Thoracic aorta (tissue), 2 donors: ENCODE results near the gene CCND2. TPM values are rescaled to one million over a fixed set of nuclear protein-coding genes. Genes with fewer than 3 reads are reported as not detected.

Experiments
- ATAC-seq: fragments of 150-250 bp; one replicate; pipeline ENCODE4 v1.8.0; 2017; ENCODE audit warnings: low read depth; ENCODE audit not compliant: insufficient number of reproducible peaks, low FRiP score
- DNase-seq: peaks from one replicate; pipeline ENCODE4 v3.0.0-alpha.2; 2020; ENCODE audit warnings: low spot score
- H3K27ac ChIP-seq, 2 donors: fragments of 200-600 bp; sonication (generic); 1 replicate in 1 of 2; 2 replicates in 1 of 2; pipeline ENCODE4 v1.5.1; 2016; ENCODE audit warnings: mild to moderate bottlenecking in 2 of 2, moderate library complexity in 2 of 2
- H3K27me3 ChIP-seq: fragments of 200-600 bp; sonication (generic); replicated peaks from 2 replicates; pipeline ENCODE4 v1.6.0; 2016; ENCODE audit warnings: mild to moderate bottlenecking; ENCODE audit not compliant: insufficient read depth
- H3K36me3 ChIP-seq: fragments of 200-600 bp; sonication (generic); one replicate; pipeline ENCODE4 v1.5.1; 2016
- H3K4me1 ChIP-seq, 2 donors: fragments of 200-600 bp; sonication (generic); 1 replicate in 1 of 2; 2 replicates in 1 of 2; pipeline versions ENCODE4 v1.5.1 to v1.6.0; 2016; ENCODE audit warnings: low read depth in 2 of 2, mild to moderate bottlenecking in 1 of 2; ENCODE audit not compliant: control insufficient read depth in 1 of 2
- H3K4me3 ChIP-seq: fragments of 200-600 bp; sonication (generic); 2 replicates; pipeline ENCODE4 v1.5.1; 2016; ENCODE audit warnings: mild to moderate bottlenecking
- H3K9me3 ChIP-seq: fragments of 200-600 bp; sonication (generic); 2 replicates; pipeline ENCODE4 v1.5.1; 2016
- total RNA-seq, 2 donors: library from RNA; depleted of rRNA; stranded (reverse); fragments of >200 nt; gene quantifications; one replicate each; pipeline versions ENCODE4 v1.1.0 to v1.2.3, GENCODE V29; 2016
- TF ChIP-seq, protein P1 (sequence below): fragments of 200-600 bp; sonication (generic); IDR thresholded peaks from one replicate; pipeline ENCODE4 v1.5.1; 2019; ENCODE audit warnings: antibody characterized with exemption

The CCND2 gene
- total RNA-seq, 2 donors from 2014 or later = 108 to 153 TPM

DNA sequence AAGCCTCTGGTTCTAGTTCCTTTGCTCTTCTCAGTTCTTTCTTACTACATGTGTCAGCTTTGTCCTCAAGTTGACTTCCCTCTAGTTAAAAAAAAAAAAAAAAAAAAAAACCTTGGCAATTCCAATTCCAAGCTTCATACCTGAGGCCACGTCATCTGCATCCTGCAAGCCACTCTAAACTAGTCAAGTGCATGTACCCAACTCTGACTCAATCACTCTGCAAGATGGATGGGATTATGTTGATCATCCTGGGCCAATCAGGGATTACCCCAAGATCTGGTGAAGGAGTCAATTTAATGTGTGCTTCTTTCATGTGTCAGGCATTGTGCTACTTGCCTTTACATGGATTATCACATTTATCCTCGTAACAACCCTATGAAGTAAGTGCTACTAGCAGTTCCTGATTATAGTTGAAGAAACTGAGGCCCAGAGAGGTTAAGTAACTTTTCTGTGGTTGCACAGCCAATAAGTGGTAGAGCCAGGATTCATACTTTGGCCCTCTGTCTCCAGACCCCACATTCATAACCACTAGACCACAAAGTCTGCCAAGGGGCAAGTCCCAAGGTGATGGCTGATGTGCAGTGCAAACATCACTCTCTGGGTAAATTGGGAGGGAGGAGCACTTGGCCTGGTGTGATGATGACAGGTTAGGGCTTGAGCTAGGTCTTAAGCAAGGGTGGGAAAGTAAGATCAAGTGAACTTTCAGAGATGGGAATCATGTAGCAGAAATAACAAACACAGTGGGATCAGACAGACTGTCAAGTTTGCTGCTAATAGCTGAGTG lies 17.3 kb upstream of the CCND2 start:
- Histone ChIP-seq H3K4me3 (no peak overlapping the region), H3K27me3 (no peaks in the 10 kb centered on the region), H3K9me3 (no peaks in the 10 kb centered on the region), H3K4me1 (no peaks in the 10 kb centered on the region), H3K27ac (no peak overlapping the region), H3K36me3 (no peaks in the 10 kb centered on the region)
- TF ChIP-seq, protein P1, sequence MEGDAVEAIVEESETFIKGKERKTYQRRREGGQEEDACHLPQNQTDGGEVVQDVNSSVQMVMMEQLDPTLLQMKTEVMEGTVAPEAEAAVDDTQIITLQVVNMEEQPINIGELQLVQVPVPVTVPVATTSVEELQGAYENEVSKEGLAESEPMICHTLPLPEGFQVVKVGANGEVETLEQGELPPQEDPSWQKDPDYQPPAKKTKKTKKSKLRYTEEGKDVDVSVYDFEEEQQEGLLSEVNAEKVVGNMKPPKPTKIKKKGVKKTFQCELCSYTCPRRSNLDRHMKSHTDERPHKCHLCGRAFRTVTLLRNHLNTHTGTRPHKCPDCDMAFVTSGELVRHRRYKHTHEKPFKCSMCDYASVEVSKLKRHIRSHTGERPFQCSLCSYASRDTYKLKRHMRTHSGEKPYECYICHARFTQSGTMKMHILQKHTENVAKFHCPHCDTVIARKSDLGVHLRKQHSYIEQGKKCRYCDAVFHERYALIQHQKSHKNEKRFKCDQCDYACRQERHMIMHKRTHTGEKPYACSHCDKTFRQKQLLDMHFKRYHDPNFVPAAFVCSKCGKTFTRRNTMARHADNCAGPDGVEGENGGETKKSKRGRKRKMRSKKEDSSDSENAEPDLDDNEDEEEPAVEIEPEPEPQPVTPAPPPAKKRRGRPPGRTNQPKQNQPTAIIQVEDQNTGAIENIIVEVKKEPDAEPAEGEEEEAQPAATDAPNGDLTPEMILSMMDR = no peak
- ATAC-seq (no peak), DNase-seq (no peak)

DNA sequence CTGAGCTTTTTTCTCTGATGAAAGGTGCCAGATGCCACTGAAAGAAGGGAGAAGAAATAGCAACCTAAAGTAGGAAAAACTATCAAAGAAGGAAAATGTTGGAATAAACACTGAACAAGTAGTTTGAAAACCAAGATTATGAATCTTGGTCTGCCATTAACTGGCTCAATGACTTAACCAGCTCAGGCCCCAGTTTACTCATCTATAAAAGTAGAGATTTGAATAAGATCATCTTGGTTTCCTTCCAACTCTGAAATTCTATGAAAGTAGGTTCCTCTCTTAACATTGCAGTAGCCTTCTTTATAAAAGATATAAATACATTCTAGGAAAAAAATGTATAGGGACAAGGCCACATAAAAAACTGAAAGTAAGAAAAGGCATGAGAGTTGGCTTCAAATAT lies 16.1 kb upstream of the CCND2 start:
- no peaks in the 10 kb centered on the region for H3K27me3 ChIP-seq
- DNase-seq (no peak), ATAC-seq (no peak)
- no peaks in the 10 kb centered on the region for H3K36me3 ChIP-seq
- TF ChIP-seq, protein P1 = no peak
- no peaks in the 10 kb centered on the region for H3K4me1 ChIP-seq
- no peaks in the 10 kb centered on the region for H3K9me3 ChIP-seq
- no peak overlapping the region for H3K27ac ChIP-seq
- no peak overlapping the region for H3K4me3 ChIP-seq

- TF ChIP-seq, protein P1 = no peak
- Histone ChIP-seq H3K27me3 (no peaks in the 10 kb centered on the region), H3K4me1 (no peaks in the 10 kb centered on the region), H3K9me3 (no peaks in the 10 kb centered on the region), H3K27ac (no peak overlapping the region), H3K36me3 (no peaks in the 10 kb centered on the region), H3K4me3 (no peak overlapping the region)
- no peak for ATAC-seq
- DNase-seq = no peak
Observed at GRCh38 chr12:4259099-4259498, 14.5 kb upstream of the CCND2 start.

DNA sequence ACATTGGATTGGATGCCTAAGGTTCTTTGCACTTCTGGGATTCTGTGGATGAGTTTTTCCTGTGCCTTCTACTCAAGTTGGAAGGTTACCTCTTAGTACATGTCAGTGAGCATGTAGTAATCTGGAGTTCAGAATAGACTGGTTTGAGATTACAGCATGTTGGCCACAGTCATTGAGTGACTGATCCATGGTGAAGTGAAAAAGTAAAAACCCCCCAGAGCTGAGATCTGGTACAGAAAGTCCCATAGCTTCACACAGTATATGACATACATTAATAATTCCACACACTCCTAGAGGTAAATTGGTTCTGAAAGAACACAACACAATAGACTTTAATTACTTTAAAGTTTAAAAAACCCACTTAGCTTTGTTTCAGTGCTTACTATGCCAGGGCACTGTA lies 11.9 kb upstream of the CCND2 start:
- DNase-seq (no peak), ATAC-seq (no peak)
- H3K27ac ChIP-seq = no peak overlapping the region
- no peaks in the 10 kb centered on the region for H3K27me3 ChIP-seq
- no peaks in the 10 kb centered on the region for H3K36me3 ChIP-seq
- no peaks in the 10 kb centered on the region for H3K4me1 ChIP-seq
- no peak overlapping the region for H3K4me3 ChIP-seq
- no peaks in the 10 kb centered on the region for H3K9me3 ChIP-seq
- TF ChIP-seq, protein P1 = no peak

GRCh38 chr12:4265280-4265679 lies 8.3 kb upstream of the CCND2 start:
- no peak overlapping the region for H3K4me3 ChIP-seq
- H3K9me3 ChIP-seq = no peaks in the 10 kb centered on the region
- DNase-seq (no peak), ATAC-seq (no peak)
- TF ChIP-seq, protein P1 = no peak
- no peaks in the 10 kb centered on the region for H3K36me3 ChIP-seq
- no peaks in the 10 kb centered on the region for H3K27me3 ChIP-seq
- H3K27ac ChIP-seq = no peak overlapping the region
- H3K4me1 ChIP-seq = peaks cover 0 to 11% of the 10 kb centered on the region in 2 donors
